PC-9 (cell line): Measurements from ENCODE around the gene EPHA4. TPM values are rescaled to one million over a fixed set of nuclear protein-coding genes. Genes with fewer than 3 reads are reported as not detected.
A peak's percentile ranks its signal among the peaks of the same experiment; 100 is the strongest.

Experiments used
- BruUV-seq: library from RNA; stranded (reverse); fragments of 400-500 nt; replicated peaks from 2 replicates; lab custom pipeline; 2021; lab: Mats Ljungman, UMichigan
- CTCF ChIA-PET: fragments of 300-600 bp; sonication (Branson Sonifier 250); formaldehyde crosslinking; loops from one replicate; lab custom pipeline; 2022; ENCODE audit warnings: antibody characterized with exemption; lab: Charles Lee
- POLR2A ChIA-PET: fragments of 300-600 bp; sonication (Branson Sonifier 250); formaldehyde crosslinking; loops from one replicate; lab custom pipeline; 2022; ENCODE audit warnings: antibody characterized with exemption; ENCODE audit not compliant: unreplicated experiment; lab: Charles Lee
- DNase-seq, 2 experiments: peaks; one replicate each; pipeline versions ENCODE4 v3.0.0 to v3.0.0-alpha.2; 2015 to 2022; ENCODE audit warnings: mixed read lengths in 1 of 2
- H2AFZ ChIP-seq: fragments of 200-600 bp; sonication (generic); 2 replicates; pipeline ENCODE4 v1.8.1; 2017; ENCODE audit warnings: antibody characterized with exemption
- H3F3A ChIP-seq: fragments of 200-600 bp; sonication (generic); 2 replicates; pipeline ENCODE4 v1.8.1; 2017; ENCODE audit warnings: antibody characterized with exemption, mild to moderate bottlenecking, low read depth; ENCODE audit not compliant: insufficient read depth
- H3K27ac ChIP-seq: fragments of 200-600 bp; sonication (generic); 2 replicates; pipeline ENCODE4 v1.6.1; 2016; ENCODE audit warnings: mixed run types
- H3K27me3 ChIP-seq: fragments of 200-600 bp; sonication (generic); 2 replicates; pipeline ENCODE4 v1.6.1; 2016; ENCODE audit warnings: low read depth, mixed run types; ENCODE audit not compliant: insufficient read depth
- H3K36me3 ChIP-seq: fragments of 200-600 bp; sonication (generic); 2 replicates; pipeline ENCODE4 v1.6.1; 2016; ENCODE audit warnings: low read depth, mixed run types
- H3K4me1 ChIP-seq: fragments of 200-600 bp; sonication (generic); replicated peaks from 2 replicates; pipeline ENCODE4 v1.6.1; 2016; ENCODE audit warnings: mixed run types; ENCODE audit not compliant: insufficient read depth
- H3K4me2 ChIP-seq: fragments of 200-600 bp; sonication (generic); 2 replicates; pipeline ENCODE4 v1.6.1; 2017; ENCODE audit warnings: mixed run types
- H3K4me3 ChIP-seq: fragments of 200-600 bp; sonication (generic); 2 replicates; pipeline ENCODE4 v1.6.1; 2016; ENCODE audit warnings: mixed run types
- H3K79me2 ChIP-seq: fragments of 200-600 bp; sonication (generic); 2 replicates; pipeline ENCODE4 v1.6.1; 2017; ENCODE audit warnings: low read depth, mixed run types
- H3K9me2 ChIP-seq: fragments of 200-600 bp; sonication (generic); 2 replicates; pipeline ENCODE4 v1.8.1; 2017; ENCODE audit warnings: mild to moderate bottlenecking; ENCODE audit not compliant: insufficient read depth
- H3K9me3 ChIP-seq: fragments of 200-600 bp; sonication (generic); 2 replicates; pipeline ENCODE4 v1.8.1; 2016; ENCODE audit warnings: low read depth; ENCODE audit not compliant: insufficient read depth
- H4K20me1 ChIP-seq: fragments of 200-600 bp; sonication (generic); 2 replicates; pipeline ENCODE4 v1.8.1; 2017; ENCODE audit not compliant: insufficient read depth
- EZH2 ChIP-seq: fragments of 200-600 bp; sonication (generic); IDR thresholded peaks from 2 replicates; pipeline ENCODE4 v1.8.0; 2017; ENCODE audit warnings: antibody characterized with exemption, low read depth
- intact Hi-C: fragments of 100-400 bp; cut with micrococcal nuclease; formaldehyde crosslinking; loops from one replicate; pipeline ENCODE4 v1.10.0; 2022; ENCODE audit not compliant: unreplicated experiment
- total RNA-seq: library from RNA; stranded (reverse); gene quantifications from 2 replicates; pipeline ENCODE4 v1.2.3, GENCODE V29; 2021
- TF ChIP-seq, protein P1 (sequence below): fragments of 200-600 bp; sonication (generic); conservative IDR thresholded peaks from 2 replicates; pipeline ENCODE4 v1.6.1; 2017; ENCODE audit warnings: mixed run types, antibody characterized with exemption, mild to moderate bottlenecking, moderate library complexity

Gene EPHA4
- total RNA-seq, 1 experiment from 2014 or later, result 10.6 TPM

DNA sequence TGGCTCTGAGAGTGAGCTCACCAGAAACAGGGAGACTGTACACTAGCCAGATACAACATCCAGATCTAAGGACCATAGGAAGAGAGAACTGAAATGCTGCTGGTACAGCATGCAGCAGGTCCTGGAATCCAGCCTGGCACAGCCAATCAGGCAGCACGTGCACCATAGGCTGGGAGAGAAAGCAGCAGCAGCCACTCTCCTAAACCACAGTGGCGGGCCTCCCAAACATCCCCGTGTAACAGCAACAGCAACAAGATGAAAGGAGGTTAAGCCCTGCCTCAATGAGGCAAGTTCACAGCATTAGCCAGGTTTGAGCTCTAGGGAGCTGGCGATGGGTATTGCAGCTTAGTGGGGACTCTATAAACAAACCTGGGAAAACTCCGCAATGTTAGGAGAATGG lies 192.0 kb downstream of the EPHA4 start:
- ChIA-PET CTCF (no interaction called here), POLR2A (no interaction called here)
- Histone ChIP-seq H3K36me3 (no peaks in the 10 kb centered on the region), H3K4me1 (no peaks in the 10 kb centered on the region), H3K9me2 (0 out of 2 replicates have a peak, but pooled peaks cover 2% of the 10 kb centered on the region), H2AFZ (peak overlapping the region; percentile 8), H3K4me2 (no peak overlapping the region), H3K9me3 (no peaks in the 10 kb centered on the region), H3K4me3 (no peak overlapping the region), H3K79me2 (no peaks in the 10 kb centered on the region), H3K27ac (no peak overlapping the region), H3K27me3 (no peaks in the 10 kb centered on the region), H3F3A (no peaks in the 10 kb centered on the region), H4K20me1 (no peaks in the 10 kb centered on the region)
- TF ChIP-seq, protein P1, sequence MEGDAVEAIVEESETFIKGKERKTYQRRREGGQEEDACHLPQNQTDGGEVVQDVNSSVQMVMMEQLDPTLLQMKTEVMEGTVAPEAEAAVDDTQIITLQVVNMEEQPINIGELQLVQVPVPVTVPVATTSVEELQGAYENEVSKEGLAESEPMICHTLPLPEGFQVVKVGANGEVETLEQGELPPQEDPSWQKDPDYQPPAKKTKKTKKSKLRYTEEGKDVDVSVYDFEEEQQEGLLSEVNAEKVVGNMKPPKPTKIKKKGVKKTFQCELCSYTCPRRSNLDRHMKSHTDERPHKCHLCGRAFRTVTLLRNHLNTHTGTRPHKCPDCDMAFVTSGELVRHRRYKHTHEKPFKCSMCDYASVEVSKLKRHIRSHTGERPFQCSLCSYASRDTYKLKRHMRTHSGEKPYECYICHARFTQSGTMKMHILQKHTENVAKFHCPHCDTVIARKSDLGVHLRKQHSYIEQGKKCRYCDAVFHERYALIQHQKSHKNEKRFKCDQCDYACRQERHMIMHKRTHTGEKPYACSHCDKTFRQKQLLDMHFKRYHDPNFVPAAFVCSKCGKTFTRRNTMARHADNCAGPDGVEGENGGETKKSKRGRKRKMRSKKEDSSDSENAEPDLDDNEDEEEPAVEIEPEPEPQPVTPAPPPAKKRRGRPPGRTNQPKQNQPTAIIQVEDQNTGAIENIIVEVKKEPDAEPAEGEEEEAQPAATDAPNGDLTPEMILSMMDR, result no peak
- no peak for TF ChIP-seq EZH2
- intact Hi-C loops, result no loop called here
- no peak for DNase-seq
- BruUV-seq, result no TSS peak

DNA sequence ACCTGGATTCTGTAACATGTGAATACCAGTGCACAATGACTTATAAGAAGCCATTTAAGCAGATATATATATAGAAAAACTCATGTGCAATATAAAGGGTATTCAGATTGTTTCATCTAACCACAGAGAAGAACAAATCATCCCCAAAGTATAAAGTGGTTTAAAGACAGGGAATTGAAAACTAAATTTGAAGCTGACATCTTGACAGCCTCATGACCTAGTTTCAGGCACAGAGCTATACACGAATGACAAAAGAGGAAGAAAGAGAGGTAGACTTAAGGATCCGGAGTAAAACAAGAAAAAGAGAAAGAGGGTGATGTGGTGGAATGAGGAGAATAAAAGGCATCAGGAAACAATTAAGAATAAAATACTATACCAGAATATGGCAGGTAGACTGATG lies 194.5 kb downstream of the EPHA4 start:
- CTCF ChIA-PET, result interaction anchor here (1.4 kb wide), 1 partner anchor 196 kb away, joined by 3 read pairs; no protein-coding TSS in a partner anchor
- Histone ChIP-seq H3F3A (no peaks in the 10 kb centered on the region), H4K20me1 (no peaks in the 10 kb centered on the region), H3K27me3 (no peaks in the 10 kb centered on the region), H3K4me2 (no peak overlapping the region), H3K79me2 (no peaks in the 10 kb centered on the region), H3K9me3 (no peaks in the 10 kb centered on the region), H3K4me3 (no peak overlapping the region), H3K4me1 (no peaks in the 10 kb centered on the region), H3K27ac (no peak overlapping the region), H2AFZ (no peak overlapping the region), H3K9me2 (no peaks in the 10 kb centered on the region), H3K36me3 (no peaks in the 10 kb centered on the region)
- POLR2A ChIA-PET, result no interaction called here
- BruUV-seq, result no TSS peak
- DNase-seq, result no peak
- intact Hi-C loops, result no loop called here
- TF ChIP-seq, protein P1, result no peak
- TF ChIP-seq EZH2, result no peak

DNA sequence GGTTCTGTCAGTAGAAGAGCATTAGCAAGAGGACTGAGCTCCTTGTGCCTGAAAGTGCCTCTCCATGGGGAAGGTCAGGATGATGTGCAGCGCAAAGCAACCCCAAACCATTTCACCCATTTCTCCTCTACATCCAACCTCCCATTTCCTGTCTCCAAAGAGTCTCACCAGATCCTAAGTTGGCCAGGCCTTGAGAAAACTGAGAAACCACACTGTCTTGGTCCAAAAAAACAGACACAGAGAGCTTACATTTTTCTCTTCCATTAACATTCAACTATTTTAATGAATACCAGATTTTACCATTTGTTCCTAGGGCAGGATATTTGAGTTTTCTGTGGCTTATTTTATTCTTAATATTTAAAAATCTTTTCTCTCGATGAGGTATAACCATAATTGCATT lies 195.0 kb downstream of the EPHA4 start:
- BruUV-seq, result no TSS peak
- Histone ChIP-seq H3K79me2 (no peaks in the 10 kb centered on the region), H3K4me2 (no peak overlapping the region), H2AFZ (no peak overlapping the region), H3K27me3 (no peaks in the 10 kb centered on the region), H4K20me1 (no peaks in the 10 kb centered on the region), H3K36me3 (no peaks in the 10 kb centered on the region), H3K9me2 (no peaks in the 10 kb centered on the region), H3K27ac (no peak overlapping the region), H3K4me3 (no peak overlapping the region), H3F3A (no peaks in the 10 kb centered on the region), H3K4me1 (no peaks in the 10 kb centered on the region), H3K9me3 (no peaks in the 10 kb centered on the region)
- intact Hi-C loops, result no loop called here
- CTCF ChIA-PET, result interaction anchor here (0.5 to 1.4 kb wide), 2 partner anchors 197 to 559 kb away, joined by 3 read pairs; no protein-coding TSS in a partner anchor
- POLR2A ChIA-PET, result no interaction called here
- no peak for TF ChIP-seq EZH2
- TF ChIP-seq, protein P1, result no peak
- DNase-seq, result no peak
